Measurements from ENCODE around the gene SLC43A1. TPM values are rescaled to one million over a fixed set of nuclear protein-coding genes. Genes with fewer than 3 reads are reported as not detected.

Gene SLC43A1
- total RNA-seq, 1 donor from 2014 or later, result 48.5 TPM

DNA sequence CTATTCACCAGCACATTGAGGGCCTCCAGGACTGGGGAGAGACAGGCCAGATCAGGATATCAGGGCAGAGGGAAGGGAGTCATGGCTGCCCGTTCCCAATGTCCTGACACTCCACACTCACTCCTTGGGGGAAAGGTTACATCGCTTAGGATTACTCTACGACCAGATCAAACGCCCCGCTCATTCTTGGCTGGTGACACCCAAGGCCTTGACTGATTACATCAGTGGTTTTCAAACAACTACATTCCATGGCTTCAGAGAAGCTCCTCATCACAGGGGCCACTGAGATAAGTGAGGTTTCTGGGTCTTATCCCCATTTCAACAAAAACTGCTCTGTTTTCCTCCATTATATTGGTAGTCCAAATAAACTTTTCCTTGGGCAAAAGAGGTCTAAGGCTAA is 37.0 kb upstream of the SLC43A1 start:
- H3K9me3 Mint-ChIP-seq (ENCODE audit: low read depth), result no peaks in the 10 kb centered on the region
- H3K27ac Mint-ChIP-seq, result no peak overlapping the region
- H3K4me1 Mint-ChIP-seq (ENCODE audit: low read depth), result no peaks in the 10 kb centered on the region
- H3K36me3 Mint-ChIP-seq (ENCODE audit: insufficient read depth), result peaks cover 11% of the 10 kb centered on the region
- DNase-seq (ENCODE audit: low spot score, unreplicated experiment), result no peak
- no peak overlapping the region for H3K4me3 Mint-ChIP-seq (ENCODE audit: low read depth)
- TF ChIP-seq, protein P1, sequence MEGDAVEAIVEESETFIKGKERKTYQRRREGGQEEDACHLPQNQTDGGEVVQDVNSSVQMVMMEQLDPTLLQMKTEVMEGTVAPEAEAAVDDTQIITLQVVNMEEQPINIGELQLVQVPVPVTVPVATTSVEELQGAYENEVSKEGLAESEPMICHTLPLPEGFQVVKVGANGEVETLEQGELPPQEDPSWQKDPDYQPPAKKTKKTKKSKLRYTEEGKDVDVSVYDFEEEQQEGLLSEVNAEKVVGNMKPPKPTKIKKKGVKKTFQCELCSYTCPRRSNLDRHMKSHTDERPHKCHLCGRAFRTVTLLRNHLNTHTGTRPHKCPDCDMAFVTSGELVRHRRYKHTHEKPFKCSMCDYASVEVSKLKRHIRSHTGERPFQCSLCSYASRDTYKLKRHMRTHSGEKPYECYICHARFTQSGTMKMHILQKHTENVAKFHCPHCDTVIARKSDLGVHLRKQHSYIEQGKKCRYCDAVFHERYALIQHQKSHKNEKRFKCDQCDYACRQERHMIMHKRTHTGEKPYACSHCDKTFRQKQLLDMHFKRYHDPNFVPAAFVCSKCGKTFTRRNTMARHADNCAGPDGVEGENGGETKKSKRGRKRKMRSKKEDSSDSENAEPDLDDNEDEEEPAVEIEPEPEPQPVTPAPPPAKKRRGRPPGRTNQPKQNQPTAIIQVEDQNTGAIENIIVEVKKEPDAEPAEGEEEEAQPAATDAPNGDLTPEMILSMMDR (IDR thresholded peaks at IDR 0.05; ENCODE audit: unreplicated experiment), result no peak
- H3K27me3 Mint-ChIP-seq, result no peaks in the 10 kb centered on the region

DNA sequence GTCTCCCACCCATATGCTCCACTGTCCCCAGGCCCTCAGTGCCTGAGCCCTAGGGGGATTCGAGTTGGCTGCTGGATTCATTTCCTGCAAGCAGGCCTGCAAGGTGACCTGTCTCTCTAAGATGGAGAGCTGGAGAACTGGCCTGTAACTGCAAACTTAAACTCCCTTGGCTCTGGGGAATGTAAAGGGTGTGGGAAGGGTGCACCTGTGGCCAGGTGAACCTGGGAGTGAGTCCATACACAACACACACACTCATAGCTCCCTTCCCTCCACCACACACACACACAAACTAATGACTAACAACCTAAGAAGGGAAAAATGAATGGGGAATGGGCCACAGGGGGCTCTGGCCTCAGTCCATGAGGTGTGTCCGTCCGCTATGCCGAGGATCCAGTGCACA is 36.4 kb upstream of the SLC43A1 start:
- Mint-ChIP-seq H3K4me1 (ENCODE audit: low read depth) (no peaks in the 10 kb centered on the region), H3K4me3 (ENCODE audit: low read depth) (no peak overlapping the region), H3K9me3 (ENCODE audit: low read depth) (no peaks in the 10 kb centered on the region), H3K27me3 (no peaks in the 10 kb centered on the region), H3K27ac (no peak overlapping the region), H3K36me3 (ENCODE audit: insufficient read depth) (peaks cover 11% of the 10 kb centered on the region)
- TF ChIP-seq, protein P1 (IDR thresholded peaks at IDR 0.05; ENCODE audit: unreplicated experiment), result no peak
- no peak for DNase-seq (ENCODE audit: low spot score, unreplicated experiment)

DNA sequence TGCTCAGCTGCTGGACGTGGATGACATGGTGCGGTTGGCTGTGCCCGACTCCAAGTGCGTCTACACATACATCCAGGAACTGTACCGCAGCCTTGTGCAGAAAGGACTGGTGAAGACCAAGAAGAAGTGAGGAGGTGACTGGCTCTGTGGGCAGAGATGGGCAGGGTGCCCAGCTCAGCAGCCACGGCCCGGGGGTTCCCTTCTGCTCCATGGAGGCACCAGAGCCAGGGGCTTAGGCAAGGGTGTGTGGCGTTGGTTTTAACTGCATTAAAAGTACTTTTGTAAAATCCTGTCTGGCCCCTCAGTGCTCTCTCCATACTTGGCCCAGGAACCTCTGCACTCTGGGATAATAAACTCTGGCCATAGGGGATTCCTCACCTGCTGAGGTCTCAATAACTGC is 34.5 kb upstream of the SLC43A1 start:
- no peak overlapping the region for H3K27ac Mint-ChIP-seq
- peaks cover 8% of the 10 kb centered on the region for H3K36me3 Mint-ChIP-seq (ENCODE audit: insufficient read depth)
- no peaks in the 10 kb centered on the region for H3K4me1 Mint-ChIP-seq (ENCODE audit: low read depth)

DNA sequence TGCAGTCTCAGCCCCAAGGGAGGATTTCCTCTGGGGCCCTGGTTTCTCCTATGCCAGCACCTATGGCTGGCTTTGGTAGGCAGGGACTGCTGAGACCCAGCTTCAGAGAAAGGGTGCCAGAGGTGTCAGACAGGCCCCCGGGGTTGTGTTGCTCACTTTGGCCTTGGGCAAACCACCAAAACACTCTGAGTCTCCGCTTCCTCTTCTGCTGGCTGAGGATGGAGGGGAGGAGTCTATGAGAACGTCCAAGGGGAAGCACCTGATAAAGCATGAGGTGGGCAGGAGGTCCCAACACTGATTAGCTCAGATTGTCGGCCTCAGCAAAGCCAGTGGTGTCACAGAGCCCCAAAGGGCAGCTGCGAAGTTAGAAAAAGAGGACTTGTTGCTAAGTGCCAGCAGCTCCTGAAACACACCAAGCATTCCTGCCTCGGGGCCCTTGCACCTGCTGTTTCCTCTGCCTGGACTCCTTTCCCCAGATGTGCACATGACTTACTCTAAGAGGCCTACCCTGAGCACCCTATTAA is 32.4 kb upstream of the SLC43A1 start:
- H3K27ac Mint-ChIP-seq, result no peak overlapping the region
- H3K36me3 Mint-ChIP-seq (ENCODE audit: insufficient read depth), result peaks cover 5% of the 10 kb centered on the region
- TF ChIP-seq, protein P1 (IDR thresholded peaks at IDR 0.05; ENCODE audit: unreplicated experiment), result no peak
- H3K9me3 Mint-ChIP-seq (ENCODE audit: low read depth), result no peaks in the 10 kb centered on the region
- DNase-seq (ENCODE audit: low spot score, unreplicated experiment), result no peak
- peaks cover 2% of the 10 kb centered on the region for H3K4me1 Mint-ChIP-seq (ENCODE audit: low read depth)
- H3K4me3 Mint-ChIP-seq (ENCODE audit: low read depth), result no peak overlapping the region
- peaks cover 3% of the 10 kb centered on the region for H3K27me3 Mint-ChIP-seq

More for the DNA sequence above, 34.5 kb upstream of the SLC43A1 start:
- Mint-ChIP-seq H3K4me3 (ENCODE audit: low read depth) (no peak overlapping the region), H3K27me3 (no peaks in the 10 kb centered on the region), H3K9me3 (ENCODE audit: low read depth) (no peaks in the 10 kb centered on the region)
- no peak for DNase-seq (ENCODE audit: low spot score, unreplicated experiment)
- TF ChIP-seq, protein P1 (IDR thresholded peaks at IDR 0.05; ENCODE audit: unreplicated experiment), result no peak

DNA sequence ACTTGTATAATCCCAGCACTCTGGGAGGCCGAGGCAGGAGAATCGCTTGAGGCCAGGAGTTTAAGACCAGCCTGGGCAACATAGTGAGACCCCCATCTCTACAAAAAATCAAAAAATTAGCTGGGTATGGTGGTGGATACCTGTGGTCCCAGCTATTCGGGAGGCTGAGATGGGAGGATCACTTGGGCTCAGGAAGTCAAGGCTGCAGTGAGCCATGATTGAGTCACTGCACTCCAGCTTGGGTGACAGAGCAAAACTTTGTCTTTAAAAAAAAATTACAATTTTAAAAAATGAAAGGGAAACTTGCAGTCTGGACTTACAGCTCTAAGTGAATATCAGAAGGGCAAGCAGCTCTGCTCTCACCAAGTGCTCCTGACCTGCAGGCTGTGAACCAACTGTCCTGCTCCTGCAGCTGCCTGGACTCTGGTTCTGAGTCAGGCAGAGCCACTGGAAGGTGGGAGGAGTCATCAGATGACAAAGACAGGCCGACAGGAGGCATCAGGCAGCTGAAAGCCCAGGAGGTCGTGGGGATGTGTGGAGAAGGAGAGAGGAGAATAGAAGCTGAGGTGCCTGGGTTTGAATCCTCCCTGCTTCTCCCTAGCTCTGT is 31.5 kb upstream of the SLC43A1 start:
- Mint-ChIP-seq H3K27ac (no peak overlapping the region), H3K9me3 (ENCODE audit: low read depth) (no peaks in the 10 kb centered on the region), H3K4me3 (ENCODE audit: low read depth) (no peak overlapping the region), H3K27me3 (peaks cover 9% of the 10 kb centered on the region), H3K4me1 (ENCODE audit: low read depth) (peaks cover 4% of the 10 kb centered on the region), H3K36me3 (ENCODE audit: insufficient read depth) (peaks cover 5% of the 10 kb centered on the region)
- no peak for DNase-seq (ENCODE audit: low spot score, unreplicated experiment)
- TF ChIP-seq, protein P1 (IDR thresholded peaks at IDR 0.05; ENCODE audit: unreplicated experiment), result no peak

Measured in progenitor cell of endocrine pancreas (in vitro differentiated cells).